DND-41 (cell line): Measurements from ENCODE around the gene CCDC89.

Source experiments
- ATAC-seq: fragments of 200-7000 bp; cut with Tn5 transposase; 3 replicates; pipeline ENCODE4 v1.9.1; 2021; ENCODE audit warnings: low read depth; ENCODE audit not compliant: insufficient read depth
- DNase-seq: peaks from one replicate; pipeline ENCODE4 v3.0.0-alpha.2; 2020
- H2AFZ ChIP-seq: 2 replicates; pipeline ENCODE4 v1.6.0; 2012; ENCODE audit warnings: low read depth, low read length
- H3K27ac ChIP-seq: 2 replicates; pipeline ENCODE4 v1.5.1; 2012; ENCODE audit warnings: low read length, inconsistent platforms
- H3K27me3 ChIP-seq: fragments of 200-600 bp; sonication (generic); 2 replicates; pipeline ENCODE4 v1.6.0; 2012; ENCODE audit warnings: low read length, mild to moderate bottlenecking, inconsistent platforms; ENCODE audit not compliant: insufficient read depth, poor library complexity
- H3K36me3 ChIP-seq: 2 replicates; pipeline ENCODE4 v1.5.1; 2012; ENCODE audit warnings: low read length, inconsistent platforms; ENCODE audit not compliant: insufficient read depth
- H3K4me1 ChIP-seq: 2 replicates; pipeline ENCODE4 v1.5.1; 2012; ENCODE audit warnings: mild to moderate bottlenecking, low read length; ENCODE audit not compliant: insufficient read depth
- H3K4me2 ChIP-seq: 2 replicates; pipeline ENCODE4 v1.6.0; 2012; ENCODE audit warnings: mild to moderate bottlenecking, moderate library complexity, low read length, inconsistent platforms; ENCODE audit not compliant: insufficient read depth
- H3K4me3 ChIP-seq, 2 experiments: fragments of 200-600 bp in 1 of 2; shearing (Covaris generic) in 1 of 2; 2 replicates each; pipeline ENCODE4 v1.5.1; 2012 to 2016; ENCODE audit warnings: inconsistent platforms in 2 of 2, low read length in 2 of 2, mild to moderate bottlenecking in 2 of 2, low read depth in 1 of 2, moderate library complexity in 1 of 2
- H3K79me2 ChIP-seq: 2 replicates; pipeline ENCODE4 v1.6.0; 2012; ENCODE audit warnings: low read length, inconsistent platforms; ENCODE audit not compliant: insufficient read depth
- H3K9ac ChIP-seq: 2 replicates; pipeline ENCODE4 v1.6.0; 2012; ENCODE audit warnings: low read depth, mild to moderate bottlenecking, inconsistent platforms, low read length, moderate library complexity
- H3K9me3 ChIP-seq: 2 replicates; pipeline ENCODE4 v1.5.1; 2012; ENCODE audit warnings: low read length, moderate library complexity, mild to moderate bottlenecking, inconsistent platforms; ENCODE audit not compliant: insufficient read depth, severe bottlenecking
- H4K20me1 ChIP-seq: 2 replicates; pipeline ENCODE4 v1.6.0; 2012; ENCODE audit warnings: low read length; ENCODE audit not compliant: insufficient read depth
- EZH2 ChIP-seq: IDR thresholded peaks from 3 replicates; pipeline ENCODE4 v1.6.1; 2012; ENCODE audit warnings: borderline replicate concordance, low read depth, mild to moderate bottlenecking, moderate library complexity, low read length, inconsistent platforms; ENCODE audit not compliant: severe bottlenecking
- TF ChIP-seq, protein P1 (sequence below): IDR thresholded peaks from 2 replicates; pipeline ENCODE4 v1.5.1; 2012; ENCODE audit warnings: borderline replicate concordance, low read length, moderate library complexity, mild to moderate bottlenecking; ENCODE audit not compliant: poor library complexity, severe bottlenecking; ENCODE audit errors: extremely low read depth

Gene CCDC89

DNA sequence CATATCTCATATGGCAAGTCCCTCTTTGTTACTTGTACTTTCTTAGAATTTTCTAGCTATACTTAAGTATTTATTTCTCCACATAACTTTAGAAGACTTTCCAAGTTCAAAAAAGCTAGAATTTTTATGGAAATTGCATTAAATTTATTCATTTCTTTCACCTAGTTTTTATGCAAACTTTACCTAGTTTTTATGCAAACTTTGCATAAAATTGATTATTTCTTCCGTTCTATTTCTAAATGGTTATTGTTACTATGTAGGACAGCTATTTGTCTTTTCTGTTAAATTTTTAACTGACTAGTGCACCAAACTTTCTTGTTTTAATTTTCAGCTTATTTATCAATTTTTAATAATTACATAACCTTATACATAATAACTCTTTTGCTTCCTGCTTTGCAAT is 17.8 kb downstream of the CCDC89 start:
- Histone ChIP-seq H3K4me3 (no peak overlapping the region), H2AFZ (no peak overlapping the region), H3K4me2 (no peak overlapping the region), H3K36me3 (peaks cover 9% of the 10 kb centered on the region), H3K9me3 (no peaks in the 10 kb centered on the region), H3K9ac (no peak overlapping the region), H4K20me1 (peaks cover 12% of the 10 kb centered on the region), H3K79me2 (peaks cover 21% of the 10 kb centered on the region), H3K4me1 (peaks cover 10% of the 10 kb centered on the region), H3K27ac (no peak overlapping the region), H3K27me3 (no peaks in the 10 kb centered on the region)
- DNase-seq = no peak
- TF ChIP-seq EZH2 = no peak
- TF ChIP-seq, protein P1, sequence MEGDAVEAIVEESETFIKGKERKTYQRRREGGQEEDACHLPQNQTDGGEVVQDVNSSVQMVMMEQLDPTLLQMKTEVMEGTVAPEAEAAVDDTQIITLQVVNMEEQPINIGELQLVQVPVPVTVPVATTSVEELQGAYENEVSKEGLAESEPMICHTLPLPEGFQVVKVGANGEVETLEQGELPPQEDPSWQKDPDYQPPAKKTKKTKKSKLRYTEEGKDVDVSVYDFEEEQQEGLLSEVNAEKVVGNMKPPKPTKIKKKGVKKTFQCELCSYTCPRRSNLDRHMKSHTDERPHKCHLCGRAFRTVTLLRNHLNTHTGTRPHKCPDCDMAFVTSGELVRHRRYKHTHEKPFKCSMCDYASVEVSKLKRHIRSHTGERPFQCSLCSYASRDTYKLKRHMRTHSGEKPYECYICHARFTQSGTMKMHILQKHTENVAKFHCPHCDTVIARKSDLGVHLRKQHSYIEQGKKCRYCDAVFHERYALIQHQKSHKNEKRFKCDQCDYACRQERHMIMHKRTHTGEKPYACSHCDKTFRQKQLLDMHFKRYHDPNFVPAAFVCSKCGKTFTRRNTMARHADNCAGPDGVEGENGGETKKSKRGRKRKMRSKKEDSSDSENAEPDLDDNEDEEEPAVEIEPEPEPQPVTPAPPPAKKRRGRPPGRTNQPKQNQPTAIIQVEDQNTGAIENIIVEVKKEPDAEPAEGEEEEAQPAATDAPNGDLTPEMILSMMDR = no peak
- no peak for ATAC-seq

DNA sequence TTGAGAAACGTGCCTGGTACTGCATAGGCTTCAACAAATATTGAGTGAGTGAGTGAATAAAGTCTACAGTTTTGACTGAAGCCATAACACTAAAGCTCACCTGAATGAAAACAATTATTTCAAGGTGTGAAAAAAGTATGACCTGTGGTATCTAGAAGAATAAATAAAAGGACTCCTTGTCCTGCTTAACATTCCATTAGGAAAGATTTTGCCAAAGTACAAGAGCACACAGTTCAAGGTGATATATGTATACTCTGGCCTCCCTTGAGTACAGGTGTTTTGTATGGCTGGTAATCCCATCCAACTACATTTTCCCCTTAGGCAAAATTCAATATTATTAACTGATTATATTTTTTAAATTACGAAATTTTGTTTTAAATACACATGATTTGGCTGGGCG is 19.3 kb downstream of the CCDC89 start:
- H3K27me3 ChIP-seq = no peaks in the 10 kb centered on the region
- peaks cover 22% of the 10 kb centered on the region for H3K36me3 ChIP-seq
- peak overlapping the region; percentile 31; the same call in 1 of the 2 replicates for H2AFZ ChIP-seq
- H3K4me3 ChIP-seq = no peak overlapping the region
- H3K27ac ChIP-seq = no peak overlapping the region
- H4K20me1 ChIP-seq = peaks cover 25% of the 10 kb centered on the region
- DNase-seq (no peak), ATAC-seq (no peak)
- no peaks in the 10 kb centered on the region for H3K9me3 ChIP-seq
- no peak overlapping the region for H3K4me2 ChIP-seq
- peaks cover 24% of the 10 kb centered on the region for H3K4me1 ChIP-seq
- TF ChIP-seq, protein P1 = no peak
- H3K9ac ChIP-seq = no peak overlapping the region
- peaks cover 35% of the 10 kb centered on the region for H3K79me2 ChIP-seq

DNA sequence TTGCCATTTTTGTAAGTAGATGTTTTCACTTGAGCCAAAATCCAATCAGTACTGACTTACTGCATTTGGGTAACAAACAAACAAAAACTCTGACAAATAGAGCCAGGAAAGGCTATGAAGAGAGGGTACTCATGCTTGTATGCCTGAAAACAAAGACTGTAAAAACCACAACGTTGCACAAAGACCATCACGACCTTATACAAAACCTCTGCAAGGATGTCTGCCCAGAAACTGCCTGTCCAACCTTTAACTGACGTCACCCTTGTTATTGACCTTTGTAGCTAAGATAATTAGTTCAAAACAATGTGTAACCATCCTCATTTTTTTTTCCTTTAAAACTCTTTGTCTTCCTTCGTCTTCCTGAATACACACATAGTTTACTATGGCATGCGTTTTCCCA is 20.3 kb downstream of the CCDC89 start:
- Histone ChIP-seq H3K4me2 (peak overlapping the region; percentile 93), H3K9ac (peak overlapping the region; percentile 100; the same call in 1 of the 2 replicates), H3K27ac (peak overlapping the region; percentile 99; the same call in 1 of the 2 replicates), H3K27me3 (no peaks in the 10 kb centered on the region), H4K20me1 (peaks cover 34% of the 10 kb centered on the region), H3K36me3 (peaks cover 31% of the 10 kb centered on the region), H3K79me2 (peaks cover 45% of the 10 kb centered on the region), H3K4me3 (peak overlapping the region in 1 of 2 experiments; percentile 82; a peak in 1 of 4 replicates), H3K4me1 (peaks cover 34% of the 10 kb centered on the region), H3K9me3 (no peaks in the 10 kb centered on the region), H2AFZ (peak overlapping the region; percentile 82)
- ATAC-seq = no peak
- TF ChIP-seq EZH2 = no peak
- TF ChIP-seq, protein P1 = no peak
- DNase-seq = no peak
